K562 (cell line): ENCODE results near the gene CHAD. TPM values are rescaled to one million over a fixed set of nuclear protein-coding genes. Genes with fewer than 3 reads are reported as not detected.

ENCODE experiments used
- ATF2 ChIP-seq: sonication (generic); formaldehyde crosslinking; IDR thresholded peaks from 2 replicates; pipeline ENCODE4 v1.8.1; 2022; ENCODE audit warnings: missing genetic modification reagents
- BCLAF1 ChIP-seq, 2 experiments: fragments of 450-650 bp in 1 of 2; IDR thresholded peaks; 2 replicates each; pipeline ENCODE4 v1.6.1; 2011 to 2017; ENCODE audit warnings: low read depth in 2 of 2, antibody characterized with exemption in 1 of 2, borderline replicate concordance in 1 of 2, low read length in 1 of 2, mild to moderate bottlenecking in 1 of 2, mixed read lengths in 1 of 2; ENCODE audit not compliant: control insufficient read depth in 1 of 2
- CREB5 ChIP-seq: fragments of 250-450 bp; sonication (Bioruptor Pico); IDR thresholded peaks from 2 replicates; pipeline ENCODE4 v1.5.0; 2020; ENCODE audit warnings: mild to moderate bottlenecking
- FOXK2 ChIP-seq, 2 experiments: fragments of 450-650 bp; IDR thresholded peaks in 1 of 2; conservative IDR thresholded peaks in 1 of 2; 2 replicates each; pipeline ENCODE4 v1.6.1; 2016; ENCODE audit warnings: low read depth in 2 of 2, mild to moderate bottlenecking in 1 of 2
- HDAC2 ChIP-seq: fragments of 450-650 bp; IDR thresholded peaks from 2 replicates; pipeline ENCODE4 v1.6.1; 2016; ENCODE audit warnings: mild to moderate bottlenecking
- NKRF ChIP-seq: fragments of 450-650 bp; IDR thresholded peaks from 2 replicates; pipeline ENCODE4 v1.6.1; 2016; ENCODE audit warnings: borderline replicate concordance
- PRDM10 ChIP-seq: fragments of 450-650 bp; IDR thresholded peaks from 2 replicates; pipeline ENCODE4 v1.6.1; 2018; ENCODE audit not compliant: partially characterized antibody
- RAD21 ChIP-seq, 2 experiments: fragments of 250-450 bp in 1 of 2; fragments of 450-650 bp in 1 of 2; sonication (Bioruptor Pico) in 1 of 2; formaldehyde crosslinking in 1 of 2; IDR thresholded peaks in 1 of 2; conservative IDR thresholded peaks in 1 of 2; 2 replicates each; pipeline versions ENCODE4 v1.4.0 to v1.8.0; 2020 to 2022; ENCODE audit warnings: mild to moderate bottlenecking in 2 of 2, moderate library complexity in 1 of 2
- SMAD4 ChIP-seq: fragments of 250-450 bp; sonication (Bioruptor Pico); conservative IDR thresholded peaks from 2 replicates; pipeline ENCODE4 v1.8.0; 2021; ENCODE audit warnings: inconsistent platforms, mild to moderate bottlenecking, moderate library complexity
- ZNF134 ChIP-seq: fragments of 250-450 bp; sonication (Bioruptor Pico); conservative IDR thresholded peaks from 2 replicates; pipeline ENCODE4 v1.4.0; 2020
- ZNF277 ChIP-seq: fragments of 250-450 bp; sonication (Bioruptor Pico); IDR thresholded peaks from 2 replicates; pipeline ENCODE4 v1.8.0; 2022; ENCODE audit warnings: inconsistent platforms, mild to moderate bottlenecking, moderate library complexity, borderline replicate concordance
- ZNF589 ChIP-seq: fragments of 200-800 bp; sonication (Bioruptor generic); IDR thresholded peaks from 2 replicates; pipeline ENCODE4 v1.6.1; 2016; ENCODE audit warnings: low read depth, missing genetic modification characterization, missing compliant biosample characterization
- ZNF696 ChIP-seq: fragments of 250-450 bp; sonication (Bioruptor Pico); conservative IDR thresholded peaks from 2 replicates; pipeline ENCODE4 v1.4.0; 2020; ENCODE audit warnings: mild to moderate bottlenecking, moderate library complexity
- polyA plus RNA-seq, 8 experiments: library from polyadenylated mRNA; depleted of rRNA in 4 of 8; stranded (reverse) in 5 of 8; unstranded in 3 of 8; fragments of >200 nt; fragmentation: Nextera tagmentation in 2 of 8; fragmentation: Illumina TruSeq in 1 of 8; extraction: Ambion mirVana in 2 of 8; extraction: Trizol in 1 of 8; gene quantifications; 2 replicates each; pipeline versions ENCODE4 v1.2.1 to v1.2.3, GENCODE V29; 2011 to 2014; ENCODE audit warnings: inconsistent platforms in 1 of 8, missing spikeins in 1 of 8
- total RNA-seq, 7 experiments: library from RNA; depleted of rRNA in 6 of 7; stranded (reverse); fragments of >200 nt in 6 of 7; fragmentation: Illumina TruSeq in 2 of 7; extraction: Trizol in 2 of 7; gene quantifications; 2 replicates each; pipeline versions ENCODE4 v1.2.1 to v1.2.3, GENCODE V29; 2011 to 2021; ENCODE audit warnings: low replicate concordance in 1 of 7

CHAD gene
- total and polyA plus RNA-seq, 9 of the 15 experiments (the other 6 are each of a cell fraction or from before 2014, with no cell fraction given): not detected

GRCh38 chr17:50448643-50449042, 20.0 kb downstream of the CHAD start (continued):
- TF ChIP-seq SMAD4 (CRISPR knock-in tag) (peak; percentile 54), RAD21 (CRISPR knock-in tag; conservative IDR thresholded peaks at IDR 0.05 in 1 of 2, IDR thresholded peaks at IDR 0.05 in 1 of 2) (no peak), ZNF277 (CRISPR knock-in tag) (no peak), FOXK2 (conservative IDR thresholded peaks at IDR 0.05 in 1 of 2, IDR thresholded peaks at IDR 0.05 in 1 of 2; ENCODE audit: low read depth in 2 of 2) (no peak), HDAC2 (no peak), CREB5 (CRISPR knock-in tag) (no peak), ATF2 (CRISPR knock-in tag) (no peak), ZNF589 (peak; percentile 81; the same call in 1 of the 2 replicates), BCLAF1 (IDR thresholded peaks at IDR 0.05; ENCODE audit: borderline replicate concordance in 1 of 2, control insufficient read depth in 1 of 2, low read depth in 2 of 2, low read length in 1 of 2) (no peak), NKRF (no peak), PRDM10 (no peak), ZNF696 (CRISPR knock-in tag) (no peak), ZNF134 (CRISPR knock-in tag) (0 out of 2 replicates have a peak, but pooled peaks have one; percentile 71)
